Measurements from ENCODE around the gene GPS2. TPM values are rescaled to one million over a fixed set of nuclear protein-coding genes. Genes with fewer than 3 reads are reported as not detected.
A peak's percentile ranks its signal among the peaks of the same experiment; 100 is the strongest.

Gene GPS2
- total and polyA plus RNA-seq, 2 of the 4 experiments (the other 2 are of a cell fraction) = 36.2 to 50.9 TPM

- Histone ChIP-seq H3K14ac (replicated peaks; ENCODE audit: low read depth, low read length) (no peak overlapping the region), H2BK120ac (ENCODE audit: low read depth, low read length) (no peak overlapping the region), H2BK20ac (ENCODE audit: low read depth, low read length) (no peak overlapping the region), H4K91ac (ENCODE audit: insufficient read depth, low read depth, low read length) (no peak overlapping the region), H3K27me3 (ENCODE audit: control insufficient read depth, insufficient read depth, low read length) (no peaks in the 10 kb centered on the region), H3K4me2 (ENCODE audit: low read depth, low read length) (no peak overlapping the region), H3K79me1 (ENCODE audit: low read depth in 1 of 2, low read length in 2 of 2) (peaks cover 10 to 29% of the 10 kb centered on the region in 2 experiments; a peak in 3 of 4 replicates), H2AK9ac (replicated peaks; ENCODE audit: low read depth, low read length, poor library complexity) (peak overlapping the region; percentile 37), H3K27ac (ENCODE audit: insufficient read depth, low read length) (no peak overlapping the region), H4K5ac (ENCODE audit: low read depth, low read length) (no peak overlapping the region), H3K9me3 (ENCODE audit: control insufficient read depth, insufficient read depth, low read length) (no peaks in the 10 kb centered on the region), H3K4ac (ENCODE audit: low read depth, low read length) (no peak overlapping the region), H4K8ac (ENCODE audit: low read depth in 2 of 2, low read length in 2 of 2) (no peak overlapping the region), H3K4me3 (ENCODE audit: insufficient read depth, low read depth, low read length) (no peak overlapping the region), H2AFZ (replicated peaks; ENCODE audit: low read length, poor library complexity) (peak overlapping the region; percentile 70), H3K9me1 (ENCODE audit: insufficient read depth, low read length) (peaks cover 6% of the 10 kb centered on the region; the same call in 1 of the 2 replicates), H3K56ac (ENCODE audit: extremely low read depth, insufficient read depth, low read length) (no peak overlapping the region), H3K18ac (ENCODE audit: low read depth, low read length) (no peak overlapping the region), H2BK5ac (ENCODE audit: low read depth, low read length, poor library complexity, severe bottlenecking) (no peak overlapping the region), H2BK15ac (ENCODE audit: low read depth, low read length) (no peak overlapping the region), H4K20me1 (ENCODE audit: insufficient read depth, low read length) (peaks cover 7% of the 10 kb centered on the region), H3K36me3 (ENCODE audit: control insufficient read depth, insufficient read depth, low read length) (peaks cover 57% of the 10 kb centered on the region), H3K4me1 (ENCODE audit: control insufficient read depth, insufficient read depth, low read length) (0 out of 2 replicates have a peak, but pooled peaks cover 2% of the 10 kb centered on the region), H3K23ac (ENCODE audit: low read depth, low read length) (no peak overlapping the region), H2AK5ac (ENCODE audit: low read depth, low read length) (peak overlapping the region; percentile 2; the same call in 1 of the 2 replicates), H3K9ac (ENCODE audit: low read depth, low read length) (no peak overlapping the region)
- ChIA-PET CTCF (no interaction called here), POLR2A (ENCODE audit: unreplicated experiment) (no interaction called here)
- intact Hi-C loops (cut with micrococcal nuclease) = loop anchor here (10.0 kb wide), 1 partner anchor 240 kb away; the partner anchor contains the start of gene SENP3
- DNase-seq (no peak), ATAC-seq (ENCODE audit: low read depth) (no peak)
- WGBS, 2 experiments (ENCODE audit: extremely low coverage in 2 of 2, insufficient read length in 1 of 2) = no CpG with 5 or more reads among the region's 3 CpGs
- dilution Hi-C loops (cut with HindIII; ENCODE audit: low sequenced_read_pairs, unreplicated experiment) = no loop called here
- in situ Hi-C loops (cut with MboI; ENCODE audit: low sequenced_read_pairs) = no loop called here
- TF ChIP-seq BHLHE40 (IDR thresholded peaks at IDR 0.05; ENCODE audit: low read depth, low read length) (no peak), CEBPB (IDR thresholded peaks at IDR 0.05; ENCODE audit: low read depth, low read length) (no peak)
- BruUV-seq (replicated peaks) = no TSS peak
These were observed 9.2 kb upstream of the GPS2 start for GRCh38 chr17:7324438-7324779.

Data from IMR-90 (cell line).